ENCODE data around the gene NDST4.

GRCh38 chr4:115126491-115126890 lies 13.1 kb upstream of the NDST4 start:
- TF ChIP-seq MTA3 (CRISPR knock-in tag; IDR thresholded peaks at IDR 0.05) (no peak), RAD21 (CRISPR knock-in tag; IDR thresholded peaks at IDR 0.05) (no peak), RFX1 (IDR thresholded peaks at IDR 0.05) (no peak), CTCF (CRISPR knock-in tag; IDR thresholded peaks at IDR 0.05) (no peak), FOXM1 (CRISPR knock-in tag; IDR thresholded peaks at IDR 0.05) (no peak), SMYD3 (CRISPR knock-in tag; IDR thresholded peaks at IDR 0.05) (no peak), ZNF33B (CRISPR knock-in tag; IDR thresholded peaks at IDR 0.05) (no peak), ZNF720 (CRISPR knock-in tag; IDR thresholded peaks at IDR 0.05) (no peak)
- TF ChIP-seq, protein P1, sequence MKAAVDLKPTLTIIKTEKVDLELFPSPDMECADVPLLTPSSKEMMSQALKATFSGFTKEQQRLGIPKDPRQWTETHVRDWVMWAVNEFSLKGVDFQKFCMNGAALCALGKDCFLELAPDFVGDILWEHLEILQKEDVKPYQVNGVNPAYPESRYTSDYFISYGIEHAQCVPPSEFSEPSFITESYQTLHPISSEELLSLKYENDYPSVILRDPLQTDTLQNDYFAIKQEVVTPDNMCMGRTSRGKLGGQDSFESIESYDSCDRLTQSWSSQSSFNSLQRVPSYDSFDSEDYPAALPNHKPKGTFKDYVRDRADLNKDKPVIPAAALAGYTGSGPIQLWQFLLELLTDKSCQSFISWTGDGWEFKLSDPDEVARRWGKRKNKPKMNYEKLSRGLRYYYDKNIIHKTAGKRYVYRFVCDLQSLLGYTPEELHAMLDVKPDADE (CRISPR knock-in tag; IDR thresholded peaks at IDR 0.05): no peak
